HTERT RPE-1 (cell line): ENCODE measurements around the gene MIER2.
"Not testable (repeated sequence)": the region's sequence is repeated elsewhere in the genome, so short reads cannot be mapped to it uniquely, and the experiment has no call there.

Experiments used
- in situ Hi-C: fragments of 300-500 bp; cut with MboI; formaldehyde crosslinking; loops from 4 replicates; pipeline ENCODE4 v1.14.3; 2020; ENCODE audit warnings: low sequenced_read_pairs

The MIER2 gene

GRCh38 chr19:289651-290371, 54.8 kb downstream of the MIER2 start:
- in situ Hi-C loops = no loop called here

DNA sequence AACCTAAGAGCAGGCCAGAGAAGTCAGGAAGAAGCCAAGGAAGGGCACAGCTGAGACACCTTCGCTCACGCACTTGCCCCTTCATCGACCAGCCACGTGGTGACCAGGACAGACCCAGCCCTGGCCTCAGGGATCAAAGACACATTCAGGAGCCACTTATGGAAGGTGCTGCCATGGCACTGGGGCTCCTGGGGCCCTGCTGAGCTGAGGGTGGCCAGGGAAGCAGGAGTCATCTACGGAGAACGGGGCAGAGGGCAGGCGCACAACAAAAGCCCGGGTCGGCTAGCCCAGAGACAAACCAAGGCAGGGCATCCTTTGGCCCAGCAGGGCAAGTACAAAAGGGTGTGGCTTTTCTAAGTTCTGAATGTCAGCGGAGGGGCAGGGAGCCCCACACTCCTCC, 55.7 kb downstream of the MIER2 start:
- in situ Hi-C loops = no loop called here

DNA sequence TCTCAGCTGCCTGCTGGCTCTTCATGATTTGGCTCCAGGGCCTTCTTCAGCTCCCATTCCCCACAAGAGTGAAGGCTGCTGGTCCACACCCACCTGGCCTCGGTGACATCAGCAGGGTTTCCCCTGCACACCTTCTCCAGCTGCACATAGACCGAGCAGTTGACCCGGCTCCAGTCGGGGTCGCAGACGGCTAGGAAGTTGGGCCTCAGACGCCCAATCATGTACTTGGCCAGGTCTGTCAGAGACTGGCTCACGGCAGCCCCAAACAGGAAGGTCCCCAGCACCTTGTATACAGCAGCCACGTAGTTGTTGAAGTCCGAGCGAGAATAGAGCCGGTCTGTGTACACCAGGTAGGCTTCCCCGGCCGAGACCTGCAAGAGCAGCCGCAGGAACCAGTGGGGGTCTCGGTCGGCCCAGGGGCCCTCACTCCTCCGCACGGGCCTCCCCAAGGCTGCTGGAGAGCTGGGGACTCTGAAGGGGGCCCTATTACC, 57.2 kb downstream of the MIER2 start:
- in situ Hi-C loops = no loop called here

GRCh38 chr19:283395-283794, 61.2 kb downstream of the MIER2 start:
- in situ Hi-C loops = no loop called here

DNA sequence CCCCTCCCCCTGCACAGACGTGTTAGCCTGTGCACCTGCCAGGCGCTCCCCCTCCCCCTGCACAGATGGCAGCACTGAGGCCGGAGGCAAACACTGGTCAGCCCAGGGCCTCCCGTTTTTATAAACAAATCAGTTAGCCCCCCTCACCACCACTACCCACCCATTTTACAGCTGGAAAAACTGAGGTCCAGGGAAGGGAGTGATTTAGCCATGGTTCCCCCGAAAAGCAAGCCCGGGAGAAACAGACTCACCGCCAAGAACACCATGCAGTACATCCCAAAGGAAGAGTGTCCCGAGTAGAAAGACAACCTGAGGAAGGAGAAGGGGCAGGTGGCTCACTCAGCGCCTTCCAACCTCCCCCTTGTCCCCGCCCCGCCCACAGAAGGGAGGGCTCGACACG, 62.1 kb downstream of the MIER2 start:
- in situ Hi-C loops = no loop called here

DNA sequence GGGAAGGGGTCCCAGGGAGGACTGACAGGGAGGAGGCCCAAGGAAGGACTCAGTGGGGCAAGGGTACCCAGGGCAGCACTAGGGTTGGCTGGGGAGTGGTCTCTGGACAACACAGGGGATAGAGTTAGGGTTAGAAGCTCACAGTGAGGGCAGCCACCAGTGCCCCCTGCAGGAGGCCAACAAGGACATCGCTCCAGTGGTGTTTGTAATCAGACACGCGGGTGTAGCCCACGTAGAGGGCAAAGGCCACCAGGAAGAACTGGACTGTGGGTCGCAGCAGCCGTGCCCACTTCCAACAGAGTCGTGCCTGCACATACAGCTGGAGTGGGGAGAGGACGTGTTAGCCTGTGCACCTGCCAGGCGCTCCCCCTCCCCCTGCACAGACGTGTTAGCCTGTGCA, 62.6 kb downstream of the MIER2 start:
- in situ Hi-C loops = no loop called here

DNA sequence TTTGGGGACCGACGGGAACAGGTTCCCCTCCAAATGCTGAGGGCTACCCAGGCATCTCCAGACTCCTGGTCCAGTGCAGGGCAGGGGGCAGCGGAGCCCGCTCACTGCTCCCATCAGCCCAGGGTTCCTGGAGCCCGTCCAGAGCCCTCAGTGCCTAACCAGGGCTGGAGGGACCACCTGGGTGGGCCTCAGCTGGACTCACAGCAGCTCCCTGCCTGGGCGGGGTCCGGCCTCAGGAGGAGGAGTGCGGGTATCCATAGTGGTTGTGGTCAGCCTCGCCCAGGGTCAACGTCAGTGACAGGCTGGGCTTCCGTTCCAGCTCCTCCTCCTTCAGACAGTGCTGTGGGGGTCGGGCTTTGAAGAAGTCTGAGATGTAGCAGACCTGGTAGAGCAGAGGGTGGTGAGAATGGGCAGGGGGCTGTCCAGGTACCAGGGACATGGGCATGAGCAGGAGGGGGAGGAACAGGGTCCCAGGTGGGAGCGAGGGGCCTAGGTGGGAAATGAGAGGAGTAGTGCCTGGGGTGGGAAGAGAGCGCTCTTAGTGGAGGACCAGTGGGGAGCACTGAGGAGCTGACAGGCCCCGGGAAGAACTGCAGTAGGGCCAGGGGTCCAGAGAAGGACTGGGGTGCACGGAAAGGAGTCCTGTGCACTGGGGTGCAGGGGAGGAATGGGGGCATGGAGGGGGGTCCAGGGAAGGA, 63.3 kb downstream of the MIER2 start:
- in situ Hi-C loops = no loop called here

DNA sequence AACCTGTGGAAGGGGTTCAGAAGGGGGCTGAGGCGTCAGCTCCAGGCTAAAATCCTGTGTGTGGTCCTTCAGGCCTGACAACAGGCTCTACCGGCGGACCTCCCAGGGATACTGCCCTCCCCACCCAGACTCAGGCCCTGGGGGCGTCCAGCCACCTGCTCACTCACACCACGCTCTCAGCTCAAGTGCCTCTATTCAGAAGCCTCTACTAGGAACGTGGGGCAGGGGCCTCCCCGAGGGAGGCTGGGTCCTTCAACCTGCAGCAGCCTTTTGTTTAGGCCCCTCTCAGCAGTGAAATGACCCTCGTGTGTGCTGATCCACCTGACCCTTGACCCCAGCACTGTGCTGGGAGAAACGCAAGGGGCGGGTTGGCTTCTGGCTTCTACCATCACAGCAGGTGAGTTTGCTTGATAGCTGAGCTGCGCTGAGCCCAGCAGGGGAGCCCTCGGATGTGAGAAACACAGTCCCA, 64.0 kb downstream of the MIER2 start:
- in situ Hi-C loops = no loop called here

- in situ Hi-C loops = no loop called here
These were observed 64.9 kb downstream of the MIER2 start for GRCh38 chr19:279656-280055.

GRCh38 chr19:279231-279630, 65.4 kb downstream of the MIER2 start:
- in situ Hi-C loops = no loop called here

GRCh38 chr19:277581-278165, 66.9 kb downstream of the MIER2 start:
- in situ Hi-C loops = no loop called here

GRCh38 chr19:277131-277530, 67.5 kb downstream of the MIER2 start:
- in situ Hi-C loops = no loop called here

DNA sequence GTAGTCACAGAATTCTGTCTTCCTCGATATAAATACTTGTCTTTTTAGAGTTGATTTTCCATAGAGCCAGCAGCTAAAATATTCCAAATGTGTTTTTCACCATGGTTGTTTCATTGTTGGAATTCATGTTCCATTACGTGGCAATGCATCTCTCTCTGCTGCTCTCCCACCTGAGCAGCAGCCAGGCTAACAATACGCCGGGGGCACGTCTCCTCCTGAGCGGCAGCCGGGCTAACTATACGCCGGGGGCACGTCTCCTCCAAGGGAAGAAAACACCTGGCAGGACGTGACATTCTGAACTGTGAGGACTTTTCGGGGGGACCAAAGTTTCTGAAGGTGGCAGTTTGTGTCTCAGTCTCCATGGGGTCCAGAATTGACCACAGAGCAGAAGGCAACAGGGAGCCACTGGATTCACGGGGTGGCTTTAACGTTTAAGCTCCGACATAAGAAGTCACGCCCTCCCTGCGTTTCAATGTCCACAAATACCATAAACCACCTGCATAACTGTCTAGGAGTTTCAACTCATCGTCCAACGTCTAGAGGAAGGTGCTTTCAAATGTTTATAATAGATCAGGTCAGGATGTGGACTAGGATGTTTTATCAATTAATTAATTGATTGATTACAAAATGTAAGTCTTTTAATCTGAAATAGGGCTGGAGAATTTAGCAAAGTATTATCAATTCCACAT, 68.5 kb downstream of the MIER2 start:
- in situ Hi-C loops = no loop called here

- in situ Hi-C loops = no loop called here
These were observed 69.6 kb downstream of the MIER2 start for GRCh38 chr19:275000-275399.

DNA sequence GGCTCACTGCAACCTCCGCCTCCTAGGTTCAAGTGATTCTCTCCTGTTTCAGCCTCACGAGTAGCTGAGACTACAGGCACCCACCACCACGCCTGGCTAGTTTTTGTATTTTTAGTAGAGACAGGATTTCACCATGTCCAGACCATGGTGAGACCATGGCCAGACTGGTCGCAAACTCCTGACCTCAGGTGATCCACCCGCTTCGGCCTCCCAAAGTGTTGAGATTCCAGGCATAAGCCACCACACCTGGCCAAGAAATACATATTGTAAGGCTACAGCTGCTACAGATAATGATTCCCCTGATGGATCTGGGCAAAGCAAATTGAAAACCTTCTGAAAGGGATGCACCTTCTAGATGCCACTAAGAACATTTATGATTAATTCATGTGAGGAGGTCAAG, 71.2 kb downstream of the MIER2 start:
- in situ Hi-C loops = no loop called here

DNA sequence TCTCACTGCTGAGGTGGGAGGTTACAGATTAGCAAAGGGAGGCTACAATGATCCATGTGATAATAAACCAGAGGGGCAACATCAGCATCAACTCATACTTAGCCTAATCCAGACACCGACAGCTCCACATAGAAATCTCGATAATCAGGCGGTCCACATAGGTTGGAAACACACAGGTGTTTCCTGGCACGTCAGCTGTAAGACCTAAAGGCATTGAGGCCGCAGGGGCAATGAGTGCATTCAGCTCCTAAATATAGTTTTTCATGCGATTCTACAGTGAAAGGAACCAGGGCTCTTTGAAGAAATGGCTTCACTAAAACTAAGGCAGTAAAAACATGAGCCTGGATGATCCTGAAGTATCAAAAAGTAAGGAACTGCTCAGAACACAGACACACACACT, 72.7 kb downstream of the MIER2 start:
- in situ Hi-C loops = no loop called here

DNA sequence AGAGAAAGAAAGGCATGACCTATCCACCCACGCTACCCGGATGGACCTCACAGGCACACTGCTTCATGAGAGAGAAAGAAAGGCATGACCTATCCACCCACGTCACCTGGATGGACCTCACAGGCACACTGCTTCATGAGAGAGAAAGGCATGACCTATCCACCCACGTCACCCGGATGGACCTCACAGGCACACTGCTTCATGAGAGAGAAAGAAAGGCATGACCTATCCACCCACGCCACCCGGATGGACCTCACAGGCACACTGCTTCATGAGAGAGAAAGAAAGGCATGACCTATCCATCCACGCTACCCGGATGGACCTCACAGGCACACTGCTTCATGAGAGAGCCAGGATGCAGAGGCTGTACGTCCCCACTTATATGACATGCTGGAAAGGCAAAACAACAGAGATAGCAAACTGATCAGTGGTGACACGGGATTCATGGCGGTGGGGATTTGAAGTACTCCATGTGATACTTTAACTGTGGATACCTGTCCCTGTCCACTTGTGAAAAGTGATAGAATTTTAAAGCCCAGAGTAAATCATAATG, 73.8 kb downstream of the MIER2 start:
- in situ Hi-C loops = not testable (repeated sequence)

DNA sequence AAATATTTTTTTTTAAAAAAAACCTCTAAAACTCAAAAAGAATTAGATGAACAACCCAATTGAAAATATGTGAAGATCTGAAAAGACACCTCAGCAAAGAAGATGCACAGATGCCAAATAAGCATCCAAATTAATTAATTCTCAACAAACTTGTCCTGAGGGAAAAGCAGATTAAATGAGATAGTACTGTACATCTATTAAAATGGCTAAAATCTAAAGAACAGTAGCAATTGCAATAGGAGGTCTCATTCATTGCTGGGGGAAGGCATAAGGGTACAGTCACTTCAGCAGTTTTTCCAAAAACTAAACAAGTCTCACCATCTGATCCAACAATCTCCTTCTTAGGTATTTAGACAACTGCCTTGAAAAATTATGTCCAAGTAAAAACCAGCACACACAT, 75.4 kb downstream of the MIER2 start:
- in situ Hi-C loops = no loop called here

- in situ Hi-C loops = no loop called here
These were observed 82.5 kb downstream of the MIER2 start for GRCh38 chr19:262125-262524.

GRCh38 chr19:256804-257203, 87.8 kb downstream of the MIER2 start:
- in situ Hi-C loops = not testable (repeated sequence)
